CD4-positive, alpha-beta T cell treated with Interleukin-4 for 4 hours (primary cell): Measurements from ENCODE around the gene GCC2.
A peak's percentile ranks its signal among the peaks of the same experiment; 100 is the strongest.
"Not testable (repeated sequence)": the region's sequence is repeated elsewhere in the genome, so short reads cannot be mapped to it uniquely, and the experiment has no call there.

Source experiments
- DNase-seq: peaks from one replicate; pipeline ENCODE4 v3.0.0-alpha.2; 2020

Gene GCC2

GRCh38 chr2:108533832-108534583 lies 85.0 kb downstream of the GCC2 start, which contains the start of gene LIMS1:
LIMS1 (plus strand) TSS chr2:108534470; CDS start chr2:108534563, 93 bp downstream.
- DNase-seq = peak; percentile 82

- DNase-seq = peak; percentile 6
Observed at GRCh38 chr2:108534584-108535356, 85.8 kb downstream of the GCC2 start.

- DNase-seq = no peak
Observed at GRCh38 chr2:108535357-108535631, 86.3 kb downstream of the GCC2 start.

GRCh38 chr2:108536133-108536780 lies 87.3 kb downstream of the GCC2 start:
- no peak for DNase-seq

GRCh38 chr2:108536911-108537310 lies 87.9 kb downstream of the GCC2 start:
- DNase-seq = no peak

- no peak for DNase-seq
Observed at GRCh38 chr2:108538000-108538625, 89.1 kb downstream of the GCC2 start.

- DNase-seq = no peak
Observed at GRCh38 chr2:108541451-108541850, 92.4 kb downstream of the GCC2 start.

- DNase-seq = no peak
Observed at GRCh38 chr2:108542071-108542470, 93.1 kb downstream of the GCC2 start.

GRCh38 chr2:108547606-108548005 lies 98.6 kb downstream of the GCC2 start:
- no peak for DNase-seq

GRCh38 chr2:108548208-108549003 lies 99.4 kb downstream of the GCC2 start:
- no peak for DNase-seq

GRCh38 chr2:108552566-108552965 lies 103.6 kb downstream of the GCC2 start:
- DNase-seq = no peak

GRCh38 chr2:108553209-108553919 lies 104.4 kb downstream of the GCC2 start:
- DNase-seq = no peak

- no peak for DNase-seq
Observed at GRCh38 chr2:108554528-108554927, 105.5 kb downstream of the GCC2 start.

- no peak for DNase-seq
Observed at GRCh38 chr2:108555572-108555971, 106.6 kb downstream of the GCC2 start.

GRCh38 chr2:108556581-108556980 lies 107.6 kb downstream of the GCC2 start:
- not testable (repeated sequence) for DNase-seq
